ENCODE measurements around the gene PDE2A.

- TF ChIP-seq POLR2AphosphoS5 (IDR thresholded peaks at IDR 0.05; ENCODE audit: borderline replicate concordance, low read depth, low read length) (no peak), EZH2 (IDR thresholded peaks at IDR 0.05) (no peak), FOXP2 (optimal IDR thresholded peaks at IDR 0.05; ENCODE audit: control extremely low read depth, extremely low read length, insufficient read depth) (no peak)
Measured at GRCh38 chr11:72574548-72575460, 99.4 kb downstream of the PDE2A start.
